Neural cell (in vitro differentiated cells): ENCODE measurements around the gene GRIPAP1. TPM values are rescaled to one million over a fixed set of nuclear protein-coding genes. Genes with fewer than 3 reads are reported as not detected.

Experiments
- H2AFZ ChIP-seq: fragments of 200-600, 300-800 bp; sonication (generic), shearing (Covaris generic); 2 replicates; pipeline ENCODE4 v1.6.0; 2014; ENCODE audit warnings: low read depth, mild to moderate bottlenecking, antibody characterized with exemption, low read length, moderate library complexity
- H3F3A ChIP-seq: fragments of 200-600 bp; shearing (Covaris generic); 2 replicates; pipeline ENCODE4 v1.6.1; 2016; ENCODE audit warnings: mild to moderate bottlenecking, moderate library complexity, mixed read lengths, antibody characterized with exemption, low read length; ENCODE audit not compliant: insufficient read depth, poor library complexity, severe bottlenecking
- H3K27ac ChIP-seq: fragments of 200-600, 300-800 bp; sonication (generic), shearing (Covaris generic); 2 replicates; pipeline ENCODE4 v1.5.1; 2014; ENCODE audit warnings: mild to moderate bottlenecking, low read length, moderate library complexity
- H3K27me3 ChIP-seq: fragments of 300-800, 200-600 bp; sonication (generic), shearing (Covaris generic); 2 replicates; pipeline ENCODE4 v1.6.0; 2014; ENCODE audit warnings: mild to moderate bottlenecking, low read depth, low read length, moderate library complexity; ENCODE audit not compliant: insufficient read depth
- H3K36me3 ChIP-seq: fragments of 300-800, 200-600 bp; sonication (generic), shearing (Covaris generic); 2 replicates; pipeline ENCODE4 v1.5.1; 2014; ENCODE audit warnings: mild to moderate bottlenecking, antibody characterized with exemption, low read length, moderate library complexity; ENCODE audit not compliant: insufficient read depth
- H3K4me2 ChIP-seq: fragments of 300-800, 200-600 bp; sonication (generic), shearing (Covaris generic); 2 replicates; pipeline ENCODE4 v1.6.0; 2014; ENCODE audit warnings: mild to moderate bottlenecking, low read length
- H3K4me3 ChIP-seq: fragments of 300-800, 200-600 bp; sonication (generic), shearing (Covaris generic); 2 replicates; pipeline ENCODE4 v1.5.1; 2014; ENCODE audit warnings: mild to moderate bottlenecking, low read length, moderate library complexity
- H3K79me2 ChIP-seq: fragments of 200-600 bp; shearing (Covaris generic); replicated peaks from 2 replicates; pipeline ENCODE4 v1.6.0; 2014; ENCODE audit warnings: mild to moderate bottlenecking, low read length, moderate library complexity; ENCODE audit not compliant: insufficient read depth
- H3K9ac ChIP-seq: fragments of 300-800, 200-600 bp; sonication (generic), shearing (Covaris generic); 2 replicates; pipeline ENCODE4 v1.6.1; 2016; ENCODE audit warnings: mild to moderate bottlenecking, low read length, mixed read lengths
- H3K9me2 ChIP-seq: fragments of 200-600 bp; shearing (Covaris generic); 2 replicates; pipeline ENCODE4 v1.6.1; 2016; ENCODE audit warnings: mild to moderate bottlenecking, low read length, mixed read lengths; ENCODE audit not compliant: insufficient read depth
- H3K9me3 ChIP-seq: fragments of 200-600, 300-800 bp; sonication (generic), shearing (Covaris generic); 2 replicates; pipeline ENCODE4 v1.6.1; 2016; ENCODE audit warnings: mild to moderate bottlenecking, mixed run types, low read length, moderate library complexity, mixed read lengths
- H4K20me1 ChIP-seq: fragments of 200-600 bp; shearing (Covaris generic); 2 replicates; pipeline ENCODE4 v1.6.1; 2016; ENCODE audit warnings: mild to moderate bottlenecking, mixed run types; ENCODE audit not compliant: insufficient read depth
- CTCF ChIP-seq: fragments of 450-650 bp; IDR thresholded peaks from 2 replicates; pipeline ENCODE4 v1.5.1; 2014; ENCODE audit warnings: antibody characterized with exemption, mild to moderate bottlenecking, moderate library complexity; ENCODE audit not compliant: poor library complexity, severe bottlenecking
- EP300 ChIP-seq: fragments of 450-650 bp; conservative IDR thresholded peaks from 2 replicates; pipeline ENCODE4 v1.6.1; 2014; ENCODE audit warnings: antibody characterized with exemption, mild to moderate bottlenecking, moderate library complexity; ENCODE audit not compliant: poor library complexity, severe bottlenecking
- EZH2 ChIP-seq: fragments of 200-600, 300-800 bp; shearing (Covaris generic), sonication (generic); IDR thresholded peaks from 2 replicates; pipeline ENCODE4 v1.6.1; 2014; ENCODE audit warnings: antibody characterized with exemption, low read length, borderline replicate concordance, mild to moderate bottlenecking; ENCODE audit not compliant: insufficient read depth, poor library complexity, severe bottlenecking
- MXI1 ChIP-seq: fragments of 450-650 bp; conservative IDR thresholded peaks from 2 replicates; pipeline ENCODE4 v1.6.1; 2014; ENCODE audit warnings: antibody characterized with exemption, mild to moderate bottlenecking; ENCODE audit not compliant: poor library complexity, severe bottlenecking
- POLR2AphosphoS5 ChIP-seq: IDR thresholded peaks from 2 replicates; pipeline ENCODE4 v1.6.1; 2012
- RAD21 ChIP-seq: fragments of 450-650 bp; conservative IDR thresholded peaks from 2 replicates; pipeline ENCODE4 v1.6.1; 2014; ENCODE audit warnings: antibody characterized with exemption, mild to moderate bottlenecking, moderate library complexity
- SMC3 ChIP-seq: fragments of 450-650 bp; conservative IDR thresholded peaks from 2 replicates; pipeline ENCODE4 v1.6.1; 2014; ENCODE audit warnings: antibody characterized with exemption, mild to moderate bottlenecking, moderate library complexity; ENCODE audit not compliant: poor library complexity
- TAF1 ChIP-seq: IDR thresholded peaks from 2 replicates; pipeline ENCODE4 v1.6.1; 2012; ENCODE audit warnings: low read depth
- polyA plus RNA-seq: library from polyadenylated mRNA; depleted of rRNA; stranded (reverse); fragments of >200 nt; gene quantifications from 2 replicates; pipeline ENCODE4 v1.2.3, GENCODE V29; 2014
- TF ChIP-seq, protein P1 (sequence below): IDR thresholded peaks from 2 replicates; pipeline ENCODE4 v1.6.1; 2012; ENCODE audit warnings: borderline replicate concordance

Gene GRIPAP1
- polyA plus RNA-seq, 1 donor from 2014 or later: 134 TPM

GRCh38 chrX:48976086-48976485 is 26.0 kb downstream of the GRIPAP1 start:
- H3K36me3 ChIP-seq: no peaks in the 10 kb centered on the region
- H3K79me2 ChIP-seq: no peaks in the 10 kb centered on the region
- H3K9ac ChIP-seq: no peak overlapping the region
- H4K20me1 ChIP-seq: no peaks in the 10 kb centered on the region
- no peaks in the 10 kb centered on the region for H3K9me2 ChIP-seq
- no peaks in the 10 kb centered on the region for H3F3A ChIP-seq
- TF ChIP-seq RAD21 (no peak), EP300 (no peak), TAF1 (no peak), EZH2 (no peak), CTCF (no peak), POLR2AphosphoS5 (no peak), SMC3 (no peak), MXI1 (no peak)
- TF ChIP-seq, protein P1, sequence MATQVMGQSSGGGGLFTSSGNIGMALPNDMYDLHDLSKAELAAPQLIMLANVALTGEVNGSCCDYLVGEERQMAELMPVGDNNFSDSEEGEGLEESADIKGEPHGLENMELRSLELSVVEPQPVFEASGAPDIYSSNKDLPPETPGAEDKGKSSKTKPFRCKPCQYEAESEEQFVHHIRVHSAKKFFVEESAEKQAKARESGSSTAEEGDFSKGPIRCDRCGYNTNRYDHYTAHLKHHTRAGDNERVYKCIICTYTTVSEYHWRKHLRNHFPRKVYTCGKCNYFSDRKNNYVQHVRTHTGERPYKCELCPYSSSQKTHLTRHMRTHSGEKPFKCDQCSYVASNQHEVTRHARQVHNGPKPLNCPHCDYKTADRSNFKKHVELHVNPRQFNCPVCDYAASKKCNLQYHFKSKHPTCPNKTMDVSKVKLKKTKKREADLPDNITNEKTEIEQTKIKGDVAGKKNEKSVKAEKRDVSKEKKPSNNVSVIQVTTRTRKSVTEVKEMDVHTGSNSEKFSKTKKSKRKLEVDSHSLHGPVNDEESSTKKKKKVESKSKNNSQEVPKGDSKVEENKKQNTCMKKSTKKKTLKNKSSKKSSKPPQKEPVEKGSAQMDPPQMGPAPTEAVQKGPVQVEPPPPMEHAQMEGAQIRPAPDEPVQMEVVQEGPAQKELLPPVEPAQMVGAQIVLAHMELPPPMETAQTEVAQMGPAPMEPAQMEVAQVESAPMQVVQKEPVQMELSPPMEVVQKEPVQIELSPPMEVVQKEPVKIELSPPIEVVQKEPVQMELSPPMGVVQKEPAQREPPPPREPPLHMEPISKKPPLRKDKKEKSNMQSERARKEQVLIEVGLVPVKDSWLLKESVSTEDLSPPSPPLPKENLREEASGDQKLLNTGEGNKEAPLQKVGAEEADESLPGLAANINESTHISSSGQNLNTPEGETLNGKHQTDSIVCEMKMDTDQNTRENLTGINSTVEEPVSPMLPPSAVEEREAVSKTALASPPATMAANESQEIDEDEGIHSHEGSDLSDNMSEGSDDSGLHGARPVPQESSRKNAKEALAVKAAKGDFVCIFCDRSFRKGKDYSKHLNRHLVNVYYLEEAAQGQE: no peak
- H3K27ac ChIP-seq: no peak overlapping the region
- H3K9me3 ChIP-seq: no peaks in the 10 kb centered on the region
- H3K4me2 ChIP-seq: no peak overlapping the region
- H2AFZ ChIP-seq: no peak overlapping the region
- H3K27me3 ChIP-seq: no peaks in the 10 kb centered on the region
- no peak overlapping the region for H3K4me3 ChIP-seq

DNA sequence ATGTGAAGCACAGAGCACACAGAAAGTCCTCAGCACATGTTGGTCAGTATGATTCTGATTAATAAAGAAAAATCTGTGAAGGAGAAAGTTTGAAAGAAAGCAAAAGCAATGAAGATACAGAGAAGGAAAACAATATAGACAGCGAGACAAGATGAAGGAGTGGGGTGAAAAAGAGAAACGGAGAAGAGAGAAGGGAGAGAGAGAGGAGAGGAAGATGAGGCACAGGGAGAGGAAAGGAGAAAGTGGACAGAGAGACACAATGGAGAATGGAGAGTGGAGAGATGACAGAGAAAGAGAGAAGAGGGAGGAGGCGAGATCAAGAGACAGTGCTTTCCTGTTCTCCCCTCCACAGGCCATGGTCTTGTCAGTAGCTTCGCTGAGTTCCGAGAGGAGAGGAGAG is 26.5 kb downstream of the GRIPAP1 start:
- H3K4me3 ChIP-seq: no peak overlapping the region
- no peak overlapping the region for H3K4me2 ChIP-seq
- H3K9me2 ChIP-seq: no peaks in the 10 kb centered on the region
- H3K9ac ChIP-seq: no peak overlapping the region
- H4K20me1 ChIP-seq: no peaks in the 10 kb centered on the region
- no peaks in the 10 kb centered on the region for H3K27me3 ChIP-seq
- no peak for TF ChIP-seq CTCF
- no peak for TF ChIP-seq MXI1
- H2AFZ ChIP-seq: no peak overlapping the region
- no peaks in the 10 kb centered on the region for H3F3A ChIP-seq
- H3K36me3 ChIP-seq: no peaks in the 10 kb centered on the region
- H3K79me2 ChIP-seq: no peaks in the 10 kb centered on the region
- no peak overlapping the region for H3K27ac ChIP-seq
- no peaks in the 10 kb centered on the region for H3K9me3 ChIP-seq
